ENCODE measurements around the gene DENND1B. TPM values are rescaled to one million over a fixed set of nuclear protein-coding genes. Genes with fewer than 3 reads are reported as not detected.

DENND1B gene
- total RNA-seq, 1 donor from 2014 or later: 13.1 TPM

DNA sequence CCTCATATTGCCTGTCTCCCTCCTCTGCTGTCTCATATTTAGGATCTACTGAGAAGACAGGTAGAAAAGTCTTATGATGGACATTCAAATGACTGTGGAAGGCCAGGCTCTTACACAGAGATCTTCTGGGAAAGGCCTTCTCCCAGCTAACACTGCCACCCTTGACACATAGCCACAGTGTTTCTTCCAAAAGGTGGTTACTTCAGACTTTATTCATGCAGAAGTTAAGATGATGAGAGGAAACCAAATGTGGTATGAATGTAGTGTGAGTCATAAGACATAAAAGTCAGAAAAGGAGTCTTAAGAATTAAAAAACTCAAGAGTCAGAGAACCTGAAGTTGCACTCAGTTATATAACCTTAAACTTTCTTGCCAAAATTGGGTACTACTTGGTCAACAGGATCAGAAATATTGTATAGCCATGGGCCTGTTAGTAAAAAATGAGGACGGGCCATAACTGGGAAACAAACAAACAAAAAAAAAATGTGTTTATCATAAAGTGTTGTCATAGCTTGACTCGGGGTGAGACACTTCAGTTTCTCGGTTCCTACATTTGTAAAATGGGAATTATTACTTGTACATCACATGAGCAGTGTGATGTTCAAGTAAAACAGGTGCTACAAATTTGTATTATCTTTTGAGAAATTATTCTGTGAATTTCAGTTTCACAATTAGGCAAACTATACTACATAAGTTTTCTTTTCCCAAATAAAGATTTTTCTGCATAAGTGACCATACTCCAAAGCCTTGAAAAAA, 1.2 kb upstream of the DENND1B start:
- H3F3A ChIP-seq (ENCODE audit: low read depth): peaks cover 17% of the 10 kb centered on the region
- peak overlapping the region; percentile 89 for H3K4me2 ChIP-seq
- H3K27ac Mint-ChIP-seq: no peak overlapping the region

DNA sequence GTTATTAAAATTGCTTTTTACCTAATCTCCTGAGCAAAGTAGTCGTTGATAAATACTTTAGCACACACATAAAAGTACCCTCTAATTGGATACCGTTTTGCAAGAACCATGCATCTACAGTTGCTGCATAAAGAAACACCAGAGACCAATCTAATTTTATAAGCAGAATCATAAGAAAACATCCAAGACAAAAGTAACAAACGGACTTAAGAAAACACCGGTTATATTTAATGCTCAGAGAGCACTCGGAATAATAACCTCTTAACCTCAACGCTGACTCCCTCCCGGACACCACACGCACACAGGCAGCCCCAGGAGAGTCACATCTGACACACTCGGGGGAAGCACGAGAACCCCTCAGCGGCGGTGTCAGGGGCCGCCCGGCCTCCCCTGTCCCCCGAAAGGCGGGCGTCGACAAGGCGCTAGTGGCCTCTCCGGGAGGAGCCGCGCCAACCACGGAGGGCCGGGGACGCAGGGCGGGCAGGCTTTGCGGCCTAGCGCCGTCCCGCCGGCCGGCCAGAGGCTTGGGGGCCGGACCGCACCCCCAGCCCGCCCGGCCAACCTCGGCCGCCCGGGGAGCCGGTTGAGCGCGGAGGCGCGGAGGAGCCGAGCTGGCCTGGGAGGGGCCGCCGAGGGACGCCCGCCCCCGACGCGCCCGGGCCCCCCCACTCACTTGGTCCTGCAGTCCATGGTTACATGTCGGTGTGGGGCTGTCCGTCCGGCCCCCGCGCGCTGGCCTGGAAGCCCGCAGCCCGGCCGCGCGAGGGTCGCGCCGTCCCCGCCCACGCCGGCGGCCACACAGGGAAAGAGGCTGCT, 606 bp downstream of the DENND1B start:
- peaks cover 24% of the 10 kb centered on the region for H3K27me3 ChIP-seq
- no peak overlapping the region for H3K27ac ChIP-seq
- peak overlapping the region; percentile 69 for H2AFZ ChIP-seq (replicated peaks)
- H3K9me3 ChIP-seq (ENCODE audit: low read depth): no peaks in the 10 kb centered on the region
- Mint-ChIP-seq H3K9me3 (no peaks in the 10 kb centered on the region), H3K36me3 (no peaks in the 10 kb centered on the region), H3K4me1 (peaks cover 21% of the 10 kb centered on the region), H3K4me3 (peak overlapping the region; percentile 91), H3K27me3 (ENCODE audit: insufficient read depth, low read depth) (peaks cover 8% of the 10 kb centered on the region), H3K27ac (peak overlapping the region; percentile 81)
- DNase-seq (ENCODE audit: low spot score): peak; percentile 77
- H3K4me3 ChIP-seq: peak overlapping the region; percentile 78
- no peaks in the 10 kb centered on the region for H4K20me1 ChIP-seq (ENCODE audit: low read depth)
- peaks cover 27% of the 10 kb centered on the region for H3K4me1 ChIP-seq
- peaks cover 16% of the 10 kb centered on the region for H3K79me2 ChIP-seq (ENCODE audit: low read depth)
- TF ChIP-seq, protein P1, sequence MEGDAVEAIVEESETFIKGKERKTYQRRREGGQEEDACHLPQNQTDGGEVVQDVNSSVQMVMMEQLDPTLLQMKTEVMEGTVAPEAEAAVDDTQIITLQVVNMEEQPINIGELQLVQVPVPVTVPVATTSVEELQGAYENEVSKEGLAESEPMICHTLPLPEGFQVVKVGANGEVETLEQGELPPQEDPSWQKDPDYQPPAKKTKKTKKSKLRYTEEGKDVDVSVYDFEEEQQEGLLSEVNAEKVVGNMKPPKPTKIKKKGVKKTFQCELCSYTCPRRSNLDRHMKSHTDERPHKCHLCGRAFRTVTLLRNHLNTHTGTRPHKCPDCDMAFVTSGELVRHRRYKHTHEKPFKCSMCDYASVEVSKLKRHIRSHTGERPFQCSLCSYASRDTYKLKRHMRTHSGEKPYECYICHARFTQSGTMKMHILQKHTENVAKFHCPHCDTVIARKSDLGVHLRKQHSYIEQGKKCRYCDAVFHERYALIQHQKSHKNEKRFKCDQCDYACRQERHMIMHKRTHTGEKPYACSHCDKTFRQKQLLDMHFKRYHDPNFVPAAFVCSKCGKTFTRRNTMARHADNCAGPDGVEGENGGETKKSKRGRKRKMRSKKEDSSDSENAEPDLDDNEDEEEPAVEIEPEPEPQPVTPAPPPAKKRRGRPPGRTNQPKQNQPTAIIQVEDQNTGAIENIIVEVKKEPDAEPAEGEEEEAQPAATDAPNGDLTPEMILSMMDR (IDR thresholded peaks at IDR 0.05): no peak
- no peak for TF ChIP-seq EZH2phosphoT487 (IDR thresholded peaks at IDR 0.05)
- peak; percentile 8 for TF ChIP-seq EZH2 (IDR thresholded peaks at IDR 0.05)
- H3K4me2 ChIP-seq: peak overlapping the region; percentile 89
- H3K9ac ChIP-seq: peak overlapping the region; percentile 3
- H3K36me3 ChIP-seq: no peaks in the 10 kb centered on the region
- peaks cover 17% of the 10 kb centered on the region for H3F3A ChIP-seq (ENCODE audit: low read depth)

More for the DNA sequence above, 1.2 kb upstream of the DENND1B start:
- DNase-seq (ENCODE audit: low spot score): no peak
- H3K4me3 Mint-ChIP-seq: peak overlapping the region; percentile 92
- peaks cover 21% of the 10 kb centered on the region for H3K4me1 Mint-ChIP-seq
- no peaks in the 10 kb centered on the region for H4K20me1 ChIP-seq (ENCODE audit: low read depth)
- no peak overlapping the region for H2AFZ ChIP-seq (replicated peaks)
- H3K27me3 Mint-ChIP-seq (ENCODE audit: insufficient read depth, low read depth): peaks cover 8% of the 10 kb centered on the region
- H3K9ac ChIP-seq: no peak overlapping the region
- H3K9me3 ChIP-seq (ENCODE audit: low read depth): no peaks in the 10 kb centered on the region
- H3K4me3 ChIP-seq: no peak overlapping the region
- TF ChIP-seq EZH2phosphoT487 (IDR thresholded peaks at IDR 0.05) (no peak), EZH2 (IDR thresholded peaks at IDR 0.05) (no peak)
- TF ChIP-seq, protein P1 (IDR thresholded peaks at IDR 0.05): no peak
- peaks cover 24% of the 10 kb centered on the region for H3K27me3 ChIP-seq
- H3K79me2 ChIP-seq (ENCODE audit: low read depth): peaks cover 16% of the 10 kb centered on the region
- no peaks in the 10 kb centered on the region for H3K9me3 Mint-ChIP-seq
- H3K27ac ChIP-seq: no peak overlapping the region
- no peaks in the 10 kb centered on the region for H3K36me3 Mint-ChIP-seq
- H3K4me1 ChIP-seq: peaks cover 27% of the 10 kb centered on the region
- H3K36me3 ChIP-seq: no peaks in the 10 kb centered on the region

DNA sequence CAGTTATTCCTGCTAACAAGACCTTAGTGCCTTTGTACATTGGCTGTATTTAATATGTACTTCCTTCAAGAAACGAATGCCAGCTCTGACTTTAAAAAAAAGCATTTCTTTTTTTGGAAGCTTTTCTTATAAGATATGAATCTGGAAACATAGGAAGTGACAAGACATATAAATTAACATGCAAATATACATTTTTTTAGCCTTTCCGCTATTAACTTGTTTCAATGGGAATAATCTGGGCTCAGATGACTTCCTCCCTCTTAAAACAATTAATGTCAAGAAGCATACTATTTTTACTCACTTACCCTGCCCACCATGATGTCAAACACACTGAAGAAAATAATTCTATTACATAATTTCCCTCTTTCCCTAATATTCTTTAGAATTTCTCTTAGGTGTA, 1.4 kb downstream of the DENND1B start:
- H3K27me3 ChIP-seq: peaks cover 24% of the 10 kb centered on the region
- peaks cover 8% of the 10 kb centered on the region for H3K27me3 Mint-ChIP-seq (ENCODE audit: insufficient read depth, low read depth)
- H3K4me1 Mint-ChIP-seq: peaks cover 21% of the 10 kb centered on the region
- no peak overlapping the region for H3K27ac ChIP-seq
- H3K79me2 ChIP-seq (ENCODE audit: low read depth): peaks cover 16% of the 10 kb centered on the region
- no peak overlapping the region for H3K9ac ChIP-seq
- H3K4me2 ChIP-seq: peak overlapping the region; percentile 89
- peak overlapping the region; percentile 91 for H3K4me3 Mint-ChIP-seq
- H3K27ac Mint-ChIP-seq: no peak overlapping the region
- H3K4me1 ChIP-seq: peaks cover 27% of the 10 kb centered on the region
- peak overlapping the region; percentile 78 for H3K4me3 ChIP-seq
- H3K9me3 Mint-ChIP-seq: no peaks in the 10 kb centered on the region
- H3F3A ChIP-seq (ENCODE audit: low read depth): peaks cover 17% of the 10 kb centered on the region
- H3K9me3 ChIP-seq (ENCODE audit: low read depth): no peaks in the 10 kb centered on the region
- no peaks in the 10 kb centered on the region for H4K20me1 ChIP-seq (ENCODE audit: low read depth)
- no peaks in the 10 kb centered on the region for H3K36me3 ChIP-seq
- no peak for DNase-seq (ENCODE audit: low spot score)
- no peaks in the 10 kb centered on the region for H3K36me3 Mint-ChIP-seq
- TF ChIP-seq, protein P1 (IDR thresholded peaks at IDR 0.05): no peak
- TF ChIP-seq EZH2phosphoT487 (IDR thresholded peaks at IDR 0.05) (no peak), EZH2 (IDR thresholded peaks at IDR 0.05) (no peak)
- no peak overlapping the region for H2AFZ ChIP-seq (replicated peaks)

All from neural progenitor cell (in vitro differentiated cells).